Gastrocnemius medialis (tissue), 4 donors: ENCODE data around the gene PPP4C. TPM values are rescaled to one million over a fixed set of nuclear protein-coding genes. Genes with fewer than 3 reads are reported as not detected.

Experiments used
- ATAC-seq, 2 donors: fragments of 150-250 bp; one replicate each; pipeline ENCODE4 v1.9.1; 2016
- DNase-seq, 2 donors: peaks; one replicate each; pipeline ENCODE4 v3.0.0-alpha.2; 2019
- H3K27ac ChIP-seq, 4 donors: fragments of 200-600 bp; sonication (generic); 1 replicate in 1 of 4; 2 replicates in 3 of 4; pipeline ENCODE4 v1.5.1; 2016 to 2018; ENCODE audit warnings: mild to moderate bottlenecking in 2 of 4, moderate library complexity in 1 of 4
- H3K27me3 ChIP-seq, 3 donors: fragments of 200-600 bp; sonication (generic) in 2 of 3; 1 replicate in 1 of 3; 2 replicates in 2 of 3; pipeline versions ENCODE4 v1.5.1 to v1.6.0; 2016 to 2019; ENCODE audit warnings: mild to moderate bottlenecking in 1 of 3, moderate library complexity in 1 of 3
- H3K36me3 ChIP-seq, 2 donors: fragments of 200-600 bp; sonication (generic) in 1 of 2; one replicate each; pipeline ENCODE4 v1.5.1; 2017 to 2018
- H3K4me1 ChIP-seq, 2 donors: fragments of 200-600 bp; sonication (generic) in 1 of 2; one replicate each; pipeline ENCODE4 v1.5.1; 2016 to 2017; ENCODE audit warnings: mild to moderate bottlenecking in 2 of 2
- H3K4me3 ChIP-seq, 4 donors: fragments of 200-600 bp; sonication (generic) in 3 of 4; 1 replicate in 1 of 4; 2 replicates in 3 of 4; pipeline ENCODE4 v1.5.1; 2016 to 2019; ENCODE audit warnings: mild to moderate bottlenecking in 2 of 4
- H3K9me3 ChIP-seq, 3 donors: fragments of 200-600 bp; sonication (generic) in 2 of 3; 1 replicate in 1 of 3; 2 replicates in 2 of 3; pipeline ENCODE4 v1.5.1; 2016 to 2019
- CTCF ChIP-seq, 5 experiments: fragments of 450-650 bp in 3 of 5; fragments of 200-600 bp in 2 of 5; sonication (generic) in 2 of 5; IDR thresholded peaks in 4 of 5; conservative IDR thresholded peaks in 1 of 5; 1 replicate in 4 of 5; 2 replicates in 1 of 5; pipeline ENCODE4 v1.5.1; 2016 to 2019; ENCODE audit warnings: antibody characterized with exemption in 5 of 5, mild to moderate bottlenecking in 3 of 5, moderate library complexity in 3 of 5
- POLR2A ChIP-seq, 2 donors: fragments of 450-650 bp; IDR thresholded peaks; one replicate each; pipeline ENCODE4 v1.6.1; 2017; ENCODE audit warnings: antibody characterized with exemption in 2 of 2, mild to moderate bottlenecking in 2 of 2, moderate library complexity in 2 of 2
- in situ Hi-C, 4 donors: fragments of 200-750 bp; cut with MboI; loops; one replicate each; pipeline versions ENCODE4 v1.15.0 to v1.8.0; 2017; ENCODE audit warnings: low sequenced_read_pairs in 4 of 4
- intact Hi-C: fragments of 100-400 bp; cut with DNase I; formaldehyde crosslinking; loops from one replicate; pipeline ENCODE4 v1.15.1; 2023; ENCODE audit warnings: low total_unique reads
- total RNA-seq, 4 donors: library from RNA; depleted of rRNA; stranded (reverse); fragments of >200 nt; gene quantifications; one replicate each; pipeline versions ENCODE4 v1.1.0 to v1.2.3, GENCODE V29; 2016

Gene PPP4C
- total RNA-seq, 4 donors from 2014 or later = 23.8 to 64.3 (median 44.7) TPM

- Histone ChIP-seq H3K27me3 (no peaks in the 10 kb centered on the region), H3K4me1 (peaks cover 40 to 41% of the 10 kb centered on the region in 2 donors), H3K36me3 (no peaks in the 10 kb centered on the region), H3K27ac (peak overlapping the region; percentile 97 to 100 (median 100)), H3K9me3 (no peaks in the 10 kb centered on the region), H3K4me3 (no peak overlapping the region)
- in situ Hi-C loops (loop anchor here in 2 of 4 donors (25.0 kb wide), 2 partner anchors 301 to 351 kb away; partner anchors contain the start of genes CD2BP2 (in 1 of the 2), MYL11 (in 1 of the 2), TBC1D10B (in 1 of the 2) and ZNF771 (in 1 of the 2)), intact Hi-C loops (loop anchor here (1.0 to 10.0 kb wide), 3 partner anchors 64 to 354 kb away; partner anchors contain the start of genes HIRIP3 and INO80E)
- no peak for TF ChIP-seq POLR2A (IDR thresholded peaks at IDR 0.05)
- no peak for TF ChIP-seq CTCF (IDR thresholded peaks at IDR 0.05 in 4 of 5, conservative IDR thresholded peaks at IDR 0.05 in 1 of 5)
- DNase-seq (peak; percentile 67 to 85), ATAC-seq (peak; percentile 24 to 32)
Observed at GRCh38 chr16:30060836-30061554, 14.8 kb upstream of the PPP4C start.

GRCh38 chr16:30063278-30063892 is 12.4 kb upstream of the PPP4C start:
- H3K36me3 ChIP-seq = peaks cover 0 to 19% of the 10 kb centered on the region in 2 donors
- intact Hi-C loops (loop anchor here (5.0 to 10.0 kb wide), 2 partner anchors 66 to 351 kb away; partner anchors contain the start of genes HIRIP3 and INO80E), in situ Hi-C loops (loop anchor here in 2 of 4 donors (25.0 kb wide), 2 partner anchors 299 to 349 kb away; partner anchors contain the start of genes CD2BP2 (in 1 of the 2), MYL11 (in 1 of the 2), TBC1D10B (in 1 of the 2) and ZNF771 (in 1 of the 2))
- peak overlapping the region; percentile 75 to 91 (median 82) for H3K4me3 ChIP-seq
- no peaks in the 10 kb centered on the region for H3K9me3 ChIP-seq
- DNase-seq (no peak), ATAC-seq (peak in 1 of 2 donors; percentile 0)
- peaks cover 57 to 61% of the 10 kb centered on the region in 2 donors for H3K4me1 ChIP-seq
- H3K27ac ChIP-seq = peak overlapping the region; percentile 97 to 100 (median 100)
- TF ChIP-seq POLR2A (IDR thresholded peaks at IDR 0.05) = no peak
- TF ChIP-seq CTCF (IDR thresholded peaks at IDR 0.05 in 4 of 5, conservative IDR thresholded peaks at IDR 0.05 in 1 of 5) = no peak
- no peaks in the 10 kb centered on the region for H3K27me3 ChIP-seq

- TF ChIP-seq CTCF (IDR thresholded peaks at IDR 0.05 in 4 of 5, conservative IDR thresholded peaks at IDR 0.05 in 1 of 5) = peak in 4 of 5 experiments; percentile 52 to 66 (median 56)
- peak; percentile 77 to 79 for TF ChIP-seq POLR2A (IDR thresholded peaks at IDR 0.05)
- Histone ChIP-seq H3K27me3 (no peaks in the 10 kb centered on the region), H3K9me3 (no peaks in the 10 kb centered on the region), H3K36me3 (peaks cover 0 to 26% of the 10 kb centered on the region in 2 donors), H3K27ac (peak overlapping the region; percentile 97 to 100 (median 100)), H3K4me1 (peaks cover 64 to 68% of the 10 kb centered on the region in 2 donors), H3K4me3 (peak overlapping the region; percentile 75 to 91 (median 82))
- in situ Hi-C loops = loop anchor here in 2 of 4 donors (25.0 kb wide), 2 partner anchors 298 to 348 kb away; partner anchors contain the start of genes CD2BP2 (in 1 of the 2), MYL11 (in 1 of the 2), TBC1D10B (in 1 of the 2) and ZNF771 (in 1 of the 2)
- peak; percentile 85 to 93 for DNase-seq
- intact Hi-C loops = loop anchor here (1.0 to 10.0 kb wide), 5 partner anchors 28 to 1525 kb away; partner anchors contain the start of genes HIRIP3, INO80E and NUPR1
- peak; percentile 50 to 53 for ATAC-seq
Observed at GRCh38 chr16:30063893-30064728, 11.7 kb upstream of the PPP4C start.

GRCh38 chr16:30064729-30065101 is 11.1 kb upstream of the PPP4C start:
- Histone ChIP-seq H3K4me3 (peak overlapping the region; percentile 75 to 91 (median 82)), H3K9me3 (no peaks in the 10 kb centered on the region), H3K36me3 (peaks cover 0 to 32% of the 10 kb centered on the region in 2 donors), H3K4me1 (peaks cover 70 to 74% of the 10 kb centered on the region in 2 donors), H3K27ac (peak overlapping the region; percentile 97 to 100 (median 100)), H3K27me3 (no peaks in the 10 kb centered on the region)
- ATAC-seq = no peak
- TF ChIP-seq POLR2A (IDR thresholded peaks at IDR 0.05) (no peak), CTCF (IDR thresholded peaks at IDR 0.05 in 4 of 5, conservative IDR thresholded peaks at IDR 0.05 in 1 of 5) (no peak)
- DNase-seq = no peak
- intact Hi-C loops = loop anchor here (1.0 to 10.0 kb wide), 7 partner anchors 28 to 1526 kb away; partner anchors contain the start of genes HIRIP3, INO80E, MAPK3 and NUPR1
- in situ Hi-C loops = loop anchor here in 2 of 4 donors (25.0 kb wide), 2 partner anchors 298 to 348 kb away; partner anchors contain the start of genes CD2BP2 (in 1 of the 2), MYL11 (in 1 of the 2), TBC1D10B (in 1 of the 2) and ZNF771 (in 1 of the 2)
